Measurements from ENCODE around the gene MESD. TPM values are rescaled to one million over a fixed set of nuclear protein-coding genes. Genes with fewer than 3 reads are reported as not detected.

The MESD gene
- total RNA-seq, 2 donors from 2014 or later: 31.7 to 35.8 TPM

GRCh38 chr15:80969316-80969715 is 20.3 kb downstream of the MESD start:
- peak; percentile 23 for DNase-seq
- H3K27me3 Mint-ChIP-seq (ENCODE audit: insufficient read depth): no peaks in the 10 kb centered on the region
- H3K27ac Mint-ChIP-seq: peak overlapping the region; percentile 21
- peaks cover 27% of the 10 kb centered on the region for H3K4me1 Mint-ChIP-seq
- peaks cover 39% of the 10 kb centered on the region for H3K36me3 ChIP-seq (ENCODE audit: control insufficient read depth, insufficient read depth, low read length)
- H3K27ac ChIP-seq (ENCODE audit: low read depth, low read length): no peak overlapping the region
- WGBS, 2 experiments (ENCODE audit: insufficient coverage in 1 of 2, insufficient read length in 1 of 2): 94% methylated on average over 7 of the region's 7 CpGs
- H3K4me3 Mint-ChIP-seq: no peak overlapping the region
- H3K9me3 Mint-ChIP-seq: peaks cover 13% of the 10 kb centered on the region
- no peak overlapping the region for H3K9ac ChIP-seq (ENCODE audit: extremely low read depth, low read length, poor library complexity, severe bottlenecking)
- H3K9me3 ChIP-seq (ENCODE audit: control insufficient read depth, low read length): no peaks in the 10 kb centered on the region
- TF ChIP-seq CTCF (conservative IDR thresholded peaks at IDR 0.05): no peak
- peaks cover 50% of the 10 kb centered on the region for H3K36me3 Mint-ChIP-seq (ENCODE audit: low read depth)
- H3K4me1 ChIP-seq (ENCODE audit: control insufficient read depth, insufficient read depth, low read length): peaks cover 13% of the 10 kb centered on the region
- H3K4me3 ChIP-seq (ENCODE audit: low read length): no peak overlapping the region
- H3K27me3 ChIP-seq (ENCODE audit: control insufficient read depth, insufficient read depth, low read length, poor library complexity, severe bottlenecking): no peaks in the 10 kb centered on the region

GRCh38 chr15:80967991-80968510 is 21.6 kb downstream of the MESD start:
- H3K27me3 Mint-ChIP-seq (ENCODE audit: insufficient read depth): no peaks in the 10 kb centered on the region
- WGBS, 2 experiments (ENCODE audit: insufficient coverage in 1 of 2, insufficient read length in 1 of 2): 93 to 100% methylated on average over 2 to 4 of the region's 4 CpGs
- H3K4me1 ChIP-seq (ENCODE audit: control insufficient read depth, insufficient read depth, low read length): peaks cover 13% of the 10 kb centered on the region
- no peaks in the 10 kb centered on the region for H3K27me3 ChIP-seq (ENCODE audit: control insufficient read depth, insufficient read depth, low read length, poor library complexity, severe bottlenecking)
- H3K9me3 ChIP-seq (ENCODE audit: control insufficient read depth, low read length): no peaks in the 10 kb centered on the region
- H3K9me3 Mint-ChIP-seq: peaks cover 17% of the 10 kb centered on the region
- H3K4me3 Mint-ChIP-seq: no peak overlapping the region
- no peak overlapping the region for H3K9ac ChIP-seq (ENCODE audit: extremely low read depth, low read length, poor library complexity, severe bottlenecking)
- peaks cover 32% of the 10 kb centered on the region for H3K4me1 Mint-ChIP-seq
- peak; percentile 54 for DNase-seq
- H3K4me3 ChIP-seq (ENCODE audit: low read length): no peak overlapping the region
- no peak overlapping the region for H3K27ac ChIP-seq (ENCODE audit: low read depth, low read length)
- peaks cover 48% of the 10 kb centered on the region for H3K36me3 Mint-ChIP-seq (ENCODE audit: low read depth)
- peaks cover 27% of the 10 kb centered on the region for H3K36me3 ChIP-seq (ENCODE audit: control insufficient read depth, insufficient read depth, low read length)
- TF ChIP-seq CTCF (conservative IDR thresholded peaks at IDR 0.05): no peak
- H3K27ac Mint-ChIP-seq: peak overlapping the region; percentile 89

- H3K4me1 Mint-ChIP-seq: peaks cover 35% of the 10 kb centered on the region
- Histone ChIP-seq H3K4me3 (ENCODE audit: low read length) (no peak overlapping the region), H3K4me1 (ENCODE audit: control insufficient read depth, insufficient read depth, low read length) (peaks cover 13% of the 10 kb centered on the region), H3K27ac (ENCODE audit: low read depth, low read length) (peak overlapping the region; percentile 49), H3K36me3 (ENCODE audit: control insufficient read depth, insufficient read depth, low read length) (peaks cover 25% of the 10 kb centered on the region), H3K9me3 (ENCODE audit: control insufficient read depth, low read length) (no peaks in the 10 kb centered on the region), H3K9ac (ENCODE audit: extremely low read depth, low read length, poor library complexity, severe bottlenecking) (no peak overlapping the region), H3K27me3 (ENCODE audit: control insufficient read depth, insufficient read depth, low read length, poor library complexity, severe bottlenecking) (no peaks in the 10 kb centered on the region)
- peaks cover 17% of the 10 kb centered on the region for H3K9me3 Mint-ChIP-seq
- 67 to 78% methylated on average over 2 to 3 of the region's 3 CpGs for WGBS, 2 experiments (ENCODE audit: insufficient coverage in 1 of 2, insufficient read length in 1 of 2)
- no peak for TF ChIP-seq CTCF (conservative IDR thresholded peaks at IDR 0.05)
- peaks cover 47% of the 10 kb centered on the region for H3K36me3 Mint-ChIP-seq (ENCODE audit: low read depth)
- H3K4me3 Mint-ChIP-seq: no peak overlapping the region
- peak; percentile 88 for DNase-seq
- no peaks in the 10 kb centered on the region for H3K27me3 Mint-ChIP-seq (ENCODE audit: insufficient read depth)
- H3K27ac Mint-ChIP-seq: peak overlapping the region; percentile 89
These were observed 22.2 kb downstream of the MESD start for GRCh38 chr15:80967451-80967850.
